ENCODE measurements around the gene SLC27A1. TPM values are rescaled to one million over a fixed set of nuclear protein-coding genes. Genes with fewer than 3 reads are reported as not detected.

SLC27A1 gene
- total RNA-seq (2014; rRNA removed; shearing (Covaris generic)), result 28.9 and 32.2 TPM in 2 replicates

DNA sequence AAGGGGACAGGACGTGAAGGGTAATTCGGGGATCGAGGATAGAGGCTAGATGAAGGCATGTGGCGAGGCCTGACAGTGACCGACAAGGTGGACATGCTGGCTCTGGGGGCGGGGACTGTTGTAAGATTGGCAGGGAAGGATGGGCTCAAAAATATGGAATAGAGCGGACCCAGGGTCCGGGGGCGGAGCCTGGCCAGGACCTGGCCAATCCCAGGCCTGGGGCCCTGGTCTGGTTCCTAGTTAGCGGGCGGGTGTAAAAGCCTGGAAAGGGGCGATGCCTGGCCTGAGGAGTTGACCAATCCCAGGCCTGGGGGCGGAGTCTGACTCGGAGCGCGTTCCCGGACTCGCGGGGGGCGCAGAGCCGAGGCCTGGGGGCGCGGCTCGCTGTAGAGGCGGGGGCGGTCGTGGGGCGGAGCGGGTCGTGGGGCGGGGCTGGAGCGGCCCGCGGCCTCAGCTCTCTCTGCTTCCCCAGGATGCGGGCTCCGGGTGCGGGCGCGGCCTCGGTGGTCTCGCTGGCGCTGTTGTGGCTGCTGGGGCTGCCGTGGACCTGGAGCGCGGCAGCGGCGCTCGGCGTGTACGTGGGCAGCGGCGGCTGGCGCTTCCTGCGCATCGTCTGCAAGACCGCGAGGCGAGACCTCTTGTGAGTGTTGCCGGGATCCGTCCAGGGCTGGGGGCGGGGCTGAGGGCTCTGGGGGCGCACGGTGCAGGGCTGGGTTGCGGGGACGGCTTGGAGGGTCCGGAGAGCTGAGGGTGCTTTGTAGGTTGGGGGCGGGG lies at the start of gene SLC27A1:
Gene SLC27A1 (plus strand): TSS at position 457 of the 774 bp plus-strand sequence. CDS start 17 bp downstream, at position 474.

DNA sequence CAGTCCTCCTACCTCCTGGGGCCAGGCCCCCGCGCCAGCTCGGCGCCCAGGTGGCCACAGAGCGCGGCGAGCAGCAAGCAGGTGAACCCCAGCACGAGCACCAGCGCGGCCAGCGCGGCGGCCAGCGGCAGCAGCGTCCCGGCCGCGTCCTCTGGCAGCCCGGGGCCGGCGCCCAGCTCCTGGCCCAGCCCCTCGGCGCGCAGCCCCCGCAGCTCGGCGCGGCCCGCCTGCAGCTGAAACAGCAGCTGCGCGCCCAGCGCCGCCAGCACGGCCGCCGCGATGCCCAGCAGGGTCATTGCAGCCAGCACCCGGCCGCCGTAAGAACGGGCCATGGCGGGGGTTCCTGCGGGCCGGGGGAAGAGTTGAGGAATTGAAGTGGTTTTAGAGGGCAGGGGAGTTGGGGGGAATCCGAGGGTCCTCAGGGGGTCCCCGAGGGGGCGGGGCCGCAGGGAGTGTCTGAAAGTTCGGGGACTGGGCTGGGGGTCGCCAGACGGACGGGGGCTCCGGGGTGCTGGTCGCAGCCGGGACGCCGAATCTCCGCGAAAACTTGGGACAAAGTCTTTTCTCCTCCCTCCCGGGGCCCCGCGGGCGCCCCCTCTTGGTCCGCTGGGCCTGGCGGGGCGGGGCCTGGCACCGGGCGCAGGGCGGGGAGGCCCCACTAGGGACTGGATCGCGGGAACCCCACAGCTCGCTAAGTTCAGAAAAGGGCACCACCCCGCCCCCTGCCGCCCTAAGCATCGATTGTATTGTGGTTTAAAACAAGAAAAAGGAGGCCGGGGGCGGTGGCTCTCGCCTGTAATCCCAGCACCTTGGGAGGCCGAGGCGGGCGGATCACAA lies 22.0 kb upstream of the SLC27A1 start, which contains the start of gene TMEM221:
Gene TMEM221 (minus strand): TSS at position 538 of the 837 bp plus-strand sequence. CDS start 206 bp downstream, at position 332.

DNA sequence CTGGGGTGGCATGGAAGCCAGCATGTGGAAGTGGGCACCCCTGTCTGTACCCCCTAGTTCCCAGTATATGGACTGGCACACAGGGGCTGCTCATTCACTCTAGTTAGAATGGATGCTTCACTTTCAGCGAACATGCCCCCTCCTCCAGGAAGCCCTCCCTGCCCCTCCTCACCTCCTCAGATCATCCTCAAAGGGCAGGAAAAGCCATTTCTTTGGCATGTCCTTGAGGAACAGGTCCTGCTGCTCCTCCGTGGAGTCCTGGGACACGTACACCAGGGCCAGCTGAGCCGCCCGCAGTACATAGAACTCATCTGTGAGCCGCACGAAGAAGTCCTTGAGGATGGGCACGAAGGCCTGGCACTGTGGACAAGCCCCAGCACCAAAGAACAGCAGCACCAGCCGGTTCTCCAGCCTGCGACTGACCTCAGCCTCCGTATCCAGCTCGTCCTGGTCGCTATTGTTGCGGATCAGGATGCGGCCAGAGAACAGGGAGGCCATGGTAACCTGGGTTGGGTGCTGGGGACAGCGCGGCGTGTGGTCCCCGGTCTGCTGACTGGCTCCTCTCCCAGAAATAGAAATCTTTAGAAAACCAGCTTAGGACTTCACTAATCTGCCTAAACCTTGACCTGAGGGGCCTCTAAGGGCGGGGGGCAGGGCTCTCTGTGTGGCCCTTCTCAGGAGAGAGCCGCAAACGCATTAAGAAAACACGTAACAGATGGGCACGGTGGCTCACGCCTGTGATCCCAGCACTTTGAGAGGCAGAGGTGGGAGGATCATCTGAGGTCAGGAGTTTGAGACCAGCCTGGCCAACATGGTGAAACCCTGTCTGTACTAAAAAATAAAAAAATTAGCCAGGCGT lies 9.7 kb upstream of the SLC27A1 start, which contains the start of gene NXNL1:
Gene NXNL1 (minus strand): TSS at position 555 of the 859 bp plus-strand sequence. CDS start 57 bp downstream, at position 498.

DNA sequence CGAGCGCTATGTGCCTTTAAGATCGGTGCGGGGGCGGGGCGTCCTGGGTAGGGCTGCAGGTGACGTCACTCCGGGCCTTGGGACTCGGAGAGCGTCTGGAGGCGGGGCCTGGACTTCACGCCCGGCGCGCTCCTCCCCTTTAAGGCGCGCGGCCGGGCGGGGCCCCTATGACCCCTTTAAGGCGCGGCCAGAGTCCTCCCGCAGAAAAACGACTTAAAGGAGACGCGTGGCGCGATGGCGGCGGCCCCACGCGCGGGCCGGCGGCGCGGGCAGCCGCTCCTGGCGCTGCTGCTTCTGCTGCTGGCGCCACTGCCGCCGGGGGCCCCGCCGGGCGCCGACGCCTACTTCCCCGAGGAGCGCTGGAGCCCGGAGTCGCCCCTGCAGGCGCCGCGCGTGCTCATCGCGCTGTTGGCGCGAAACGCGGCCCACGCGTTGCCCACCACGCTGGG lies 85.2 kb downstream of the SLC27A1 start, which contains the start of gene COLGALT1:
Gene COLGALT1 (plus strand): TSS at position 170 of the 449 bp plus-strand sequence. CDS start 65 bp downstream, at position 235.

Other genes with a start within 250 kb of the SLC27A1 start
- gene OCEL1, start 244.3 kb upstream of the SLC27A1 start, total RNA-seq (2014; rRNA removed; shearing (Covaris generic)), result 9.6 and 10.5 TPM in 2 replicates
- gene NR2F6, start 224.6 kb upstream of the SLC27A1 start, total RNA-seq (2014; rRNA removed; shearing (Covaris generic)), result 87.1 and 107 TPM in 2 replicates
- gene USHBP1, start 205.8 kb upstream of the SLC27A1 start, total RNA-seq (2014; rRNA removed; shearing (Covaris generic)), result not detected in 2 replicates
- 231 and 246 TPM in 2 replicates for gene BABAM1, start 203.1 kb upstream of the SLC27A1 start, total RNA-seq (2014; rRNA removed; shearing (Covaris generic))
- gene ANKLE1, start 188.6 kb upstream of the SLC27A1 start, total RNA-seq (2014; rRNA removed; shearing (Covaris generic)), result 5.1 and 6.9 TPM in 2 replicates
- 21.3 and 22.6 TPM in 2 replicates for gene ABHD8, start 167.1 kb upstream of the SLC27A1 start, total RNA-seq (2014; rRNA removed; shearing (Covaris generic))
- gene MRPL34, start 164.7 kb upstream of the SLC27A1 start, total RNA-seq (2014; rRNA removed; shearing (Covaris generic)), result 123 and 159 TPM in 2 replicates
- gene DDA1, start 161.0 kb upstream of the SLC27A1 start, total RNA-seq (2014; rRNA removed; shearing (Covaris generic)), result 80.6 and 111 TPM in 2 replicates
- 7.4 and 7.7 TPM in 2 replicates for gene ANO8, start 135.7 kb upstream of the SLC27A1 start, total RNA-seq (2014; rRNA removed; shearing (Covaris generic))
- 62.5 and 86.8 TPM in 2 replicates for gene GTPBP3, start 133.0 kb upstream of the SLC27A1 start, total RNA-seq (2014; rRNA removed; shearing (Covaris generic))
- 0.11 TPM in 1 of 2 replicates, not detected in the other for gene PLVAP, start 93.2 kb upstream of the SLC27A1 start, total RNA-seq (2014; rRNA removed; shearing (Covaris generic))
- not detected in 2 replicates for gene CCDC194, start 76.3 kb upstream of the SLC27A1 start, total RNA-seq (2014; rRNA removed; shearing (Covaris generic))
- 1.3 and 4.5 TPM in 2 replicates for gene BST2, start 64.9 kb upstream of the SLC27A1 start, total RNA-seq (2014; rRNA removed; shearing (Covaris generic))
- gene MVB12A, start 50.5 kb upstream of the SLC27A1 start, total RNA-seq (2014; rRNA removed; shearing (Covaris generic)), result 114 and 143 TPM in 2 replicates
- gene TMEM221, start 21.9 kb upstream of the SLC27A1 start, total RNA-seq (2014; rRNA removed; shearing (Covaris generic)), result 0.05 TPM in 1 of 2 replicates, not detected in the other
- gene NXNL1, start 9.6 kb upstream of the SLC27A1 start, total RNA-seq (2014; rRNA removed; shearing (Covaris generic)), result not detected in 2 replicates
- 84.4 and 113 TPM in 2 replicates for gene PGLS, start 41.1 kb downstream of the SLC27A1 start, total RNA-seq (2014; rRNA removed; shearing (Covaris generic))
- gene COLGALT1, start 85.1 kb downstream of the SLC27A1 start, total RNA-seq (2014; rRNA removed; shearing (Covaris generic)), result 102 and 106 TPM in 2 replicates
- 1.6 and 2.3 TPM in 2 replicates for gene UNC13A, start 217.8 kb downstream of the SLC27A1 start, total RNA-seq (2014; rRNA removed; shearing (Covaris generic))
- 20.5 and 42.6 TPM in 2 replicates for gene MAP1S, start 249.0 kb downstream of the SLC27A1 start, total RNA-seq (2014; rRNA removed; shearing (Covaris generic))

All from A375 (cell line).